PC-3 (cell line): Measurements from ENCODE around the gene CGB2.

Source experiments
- EZH2 ChIP-seq: fragments of 300-600 bp; sonication (generic); IDR thresholded peaks from one replicate; pipeline ENCODE4 v1.6.1; 2017; ENCODE audit warnings: antibody characterized with exemption, mild to moderate bottlenecking, low read length; ENCODE audit not compliant: unreplicated experiment
- EZH2phosphoT487 ChIP-seq: fragments of 300-600 bp; sonication (generic); IDR thresholded peaks from 2 replicates; pipeline ENCODE4 v1.6.1; 2018; ENCODE audit warnings: mild to moderate bottlenecking, antibody characterized with exemption, low read length, borderline replicate concordance
- TF ChIP-seq, protein P1 (sequence below): fragments of 300-600 bp; sonication (generic); conservative IDR thresholded peaks from 2 replicates; pipeline ENCODE4 v1.5.1; 2017; ENCODE audit warnings: antibody characterized with exemption, low read depth, mild to moderate bottlenecking, low read length

DNA sequence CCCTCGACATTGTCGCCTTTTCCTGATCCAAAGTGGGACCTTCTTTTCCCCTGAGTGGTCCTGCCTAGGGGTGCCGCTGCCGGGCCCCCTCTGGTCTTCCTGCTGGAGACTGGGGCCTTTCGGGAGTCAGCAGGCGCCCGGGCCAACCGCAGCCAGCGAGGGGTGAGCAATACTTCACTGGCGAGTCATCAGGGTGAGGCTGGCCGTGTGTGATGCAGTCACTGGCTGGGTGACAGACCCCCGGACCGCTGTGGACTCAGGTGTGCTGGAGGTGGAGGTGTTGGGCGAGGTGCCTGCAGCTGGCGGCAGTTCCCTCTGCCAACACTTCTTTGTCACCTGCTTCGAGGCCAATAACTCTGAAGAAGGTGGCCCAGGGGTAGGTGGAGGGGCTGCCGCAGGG, 10.5 kb downstream of the CGB2 start:
- TF ChIP-seq EZH2 (no peak), EZH2phosphoT487 (no peak)
- TF ChIP-seq, protein P1, sequence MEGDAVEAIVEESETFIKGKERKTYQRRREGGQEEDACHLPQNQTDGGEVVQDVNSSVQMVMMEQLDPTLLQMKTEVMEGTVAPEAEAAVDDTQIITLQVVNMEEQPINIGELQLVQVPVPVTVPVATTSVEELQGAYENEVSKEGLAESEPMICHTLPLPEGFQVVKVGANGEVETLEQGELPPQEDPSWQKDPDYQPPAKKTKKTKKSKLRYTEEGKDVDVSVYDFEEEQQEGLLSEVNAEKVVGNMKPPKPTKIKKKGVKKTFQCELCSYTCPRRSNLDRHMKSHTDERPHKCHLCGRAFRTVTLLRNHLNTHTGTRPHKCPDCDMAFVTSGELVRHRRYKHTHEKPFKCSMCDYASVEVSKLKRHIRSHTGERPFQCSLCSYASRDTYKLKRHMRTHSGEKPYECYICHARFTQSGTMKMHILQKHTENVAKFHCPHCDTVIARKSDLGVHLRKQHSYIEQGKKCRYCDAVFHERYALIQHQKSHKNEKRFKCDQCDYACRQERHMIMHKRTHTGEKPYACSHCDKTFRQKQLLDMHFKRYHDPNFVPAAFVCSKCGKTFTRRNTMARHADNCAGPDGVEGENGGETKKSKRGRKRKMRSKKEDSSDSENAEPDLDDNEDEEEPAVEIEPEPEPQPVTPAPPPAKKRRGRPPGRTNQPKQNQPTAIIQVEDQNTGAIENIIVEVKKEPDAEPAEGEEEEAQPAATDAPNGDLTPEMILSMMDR: no peak
